ENCODE results near the gene RTKN2.

DNA sequence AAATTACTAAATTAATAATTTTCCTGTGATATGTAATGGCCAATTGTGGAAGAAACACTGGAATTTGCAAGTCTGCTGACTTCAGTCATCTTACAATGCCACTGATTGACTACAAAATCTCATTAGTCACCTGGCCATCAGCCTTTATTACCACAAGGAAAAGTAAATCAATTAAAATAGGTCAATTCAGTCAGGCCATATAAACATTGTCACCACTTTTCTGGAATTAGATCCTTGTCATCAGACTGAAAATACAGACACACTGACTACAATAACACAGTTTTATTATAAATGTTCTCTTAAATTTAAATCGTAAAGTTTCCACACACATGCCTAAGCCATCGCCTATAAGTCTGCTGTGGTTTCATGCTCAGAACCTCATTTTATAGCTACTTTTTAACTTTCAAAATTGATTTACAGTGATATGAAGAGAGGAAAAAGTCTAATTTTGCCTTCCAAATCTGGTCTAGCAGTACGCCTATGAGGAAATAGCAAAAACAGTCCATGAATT lies 54.2 kb downstream of the RTKN2 start:
- TF ChIP-seq FOXJ2 (tag; IDR thresholded peaks at IDR 0.05) (no peak), STAT5A (IDR thresholded peaks at IDR 0.05; ENCODE audit: borderline replicate concordance, low read length) (no peak), MYC (IDR thresholded peaks at IDR 0.05; ENCODE audit: low read depth, low read length) (no peak), MYC (CRISPR knock-in tag; IDR thresholded peaks at IDR 0.05; ENCODE audit: borderline replicate concordance, low read depth) (no peak), NFIC (IDR thresholded peaks at IDR 0.05) (no peak), NR3C1 (CRISPR knock-in tag; IDR thresholded peaks at IDR 0.05) (no peak)

Measured in K562 (cell line).